ENCODE measurements around the gene COLGALT1.
"Not testable (repeated sequence)": the region's sequence is repeated elsewhere in the genome, so short reads cannot be mapped to it uniquely, and the experiment has no call there.

COLGALT1 gene

GRCh38 chr19:17560205-17560595 is 4.8 kb downstream of the COLGALT1 start:
- Histone ChIP-seq H3K9ac (ENCODE audit: low read length in 2 of 2) (no peak overlapping the region), H3K36me3 (ENCODE audit: control insufficient read depth in 2 of 2, insufficient read depth in 2 of 2, low read length in 2 of 2) (peaks cover 8 to 22% of the 10 kb centered on the region in 2 donors), H3K4me3 (ENCODE audit: low read length in 2 of 2) (no peak overlapping the region), H3K9me3 (ENCODE audit: control insufficient read depth in 2 of 2, low read length in 2 of 2) (no peaks in the 10 kb centered on the region), H3K27me3 (ENCODE audit: control insufficient read depth in 1 of 2, insufficient read depth in 2 of 2, low read length in 2 of 2) (no peaks in the 10 kb centered on the region), H3K4me1 (ENCODE audit: control insufficient read depth, insufficient read depth, low read length) (peaks cover 14% of the 10 kb centered on the region), H3K27ac (ENCODE audit: low read length) (no peak overlapping the region)

DNA sequence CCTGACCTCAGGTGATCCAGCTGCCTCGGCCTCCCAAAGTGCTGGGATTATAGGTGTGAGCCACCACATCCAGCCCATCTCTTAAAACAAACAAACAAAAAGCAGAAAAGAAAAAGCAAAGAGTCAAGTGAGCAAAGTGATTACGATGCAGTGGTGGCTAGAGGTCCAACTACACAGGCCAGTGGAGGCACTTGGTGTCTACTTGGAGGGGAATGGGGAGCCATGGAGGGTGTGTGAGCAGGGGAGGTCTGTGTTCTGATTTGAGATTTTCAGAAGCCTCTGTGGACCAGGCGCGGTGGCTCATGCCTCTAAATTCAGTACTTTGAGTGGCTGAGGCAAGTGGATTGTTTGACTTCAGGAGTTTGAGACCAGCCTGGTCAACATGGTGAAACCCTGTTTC is 6.6 kb downstream of the COLGALT1 start:
- Histone ChIP-seq H3K4me3 (ENCODE audit: low read length in 2 of 2) (no peak overlapping the region), H3K9me3 (ENCODE audit: control insufficient read depth in 2 of 2, low read length in 2 of 2) (no peaks in the 10 kb centered on the region), H3K27ac (ENCODE audit: low read length) (no peak overlapping the region), H3K27me3 (ENCODE audit: control insufficient read depth in 1 of 2, insufficient read depth in 2 of 2, low read length in 2 of 2) (no peaks in the 10 kb centered on the region), H3K4me1 (ENCODE audit: control insufficient read depth, insufficient read depth, low read length) (peaks cover under 1% of the 10 kb centered on the region), H3K36me3 (ENCODE audit: control insufficient read depth in 2 of 2, insufficient read depth in 2 of 2, low read length in 2 of 2) (peaks cover 9 to 25% of the 10 kb centered on the region in 2 donors), H3K9ac (ENCODE audit: low read length in 2 of 2) (no peak overlapping the region)

- Histone ChIP-seq H3K4me3 (ENCODE audit: low read length in 2 of 2) (no peak overlapping the region), H3K27ac (ENCODE audit: low read length) (no peak overlapping the region), H3K36me3 (ENCODE audit: control insufficient read depth in 2 of 2, insufficient read depth in 2 of 2, low read length in 2 of 2) (peaks cover 13 to 29% of the 10 kb centered on the region in 2 donors), H3K9me3 (ENCODE audit: control insufficient read depth in 2 of 2, low read length in 2 of 2) (no peaks in the 10 kb centered on the region), H3K4me1 (ENCODE audit: control insufficient read depth, insufficient read depth, low read length) (no peaks in the 10 kb centered on the region), H3K27me3 (ENCODE audit: control insufficient read depth in 1 of 2, insufficient read depth in 2 of 2, low read length in 2 of 2) (no peaks in the 10 kb centered on the region), H3K9ac (ENCODE audit: low read length in 2 of 2) (no peak overlapping the region)
These were observed 7.1 kb downstream of the COLGALT1 start for GRCh38 chr19:17562561-17562960.

DNA sequence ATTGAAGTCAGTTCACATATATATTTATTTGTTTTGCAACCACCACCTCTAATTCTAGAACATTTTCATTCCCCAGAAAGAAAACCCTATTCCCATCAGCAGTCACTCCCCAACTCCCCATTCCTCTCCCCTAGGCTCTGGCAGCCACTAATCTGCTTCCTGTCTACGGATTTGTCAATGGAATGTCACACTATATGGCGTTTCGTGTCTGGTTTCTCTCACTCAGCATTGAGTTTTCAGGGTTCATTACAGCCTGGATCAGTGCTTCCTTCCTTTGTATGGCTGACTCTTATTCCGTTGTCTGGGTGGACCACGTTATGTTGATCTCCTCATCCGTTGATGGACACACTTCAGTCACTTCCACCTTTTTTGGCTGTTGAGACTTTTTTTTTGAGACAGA is 9.3 kb downstream of the COLGALT1 start:
- H3K4me3 ChIP-seq (ENCODE audit: low read length in 2 of 2) = no peak overlapping the region
- no peaks in the 10 kb centered on the region for H3K27me3 ChIP-seq (ENCODE audit: control insufficient read depth in 1 of 2, insufficient read depth in 2 of 2, low read length in 2 of 2)
- H3K4me1 ChIP-seq (ENCODE audit: control insufficient read depth, insufficient read depth, low read length) = no peaks in the 10 kb centered on the region
- H3K9ac ChIP-seq (ENCODE audit: low read length in 2 of 2) = no peak overlapping the region
- no peak overlapping the region for H3K27ac ChIP-seq (ENCODE audit: low read length)
- H3K36me3 ChIP-seq (ENCODE audit: control insufficient read depth in 2 of 2, insufficient read depth in 2 of 2, low read length in 2 of 2) = peaks cover 25 to 33% of the 10 kb centered on the region in 2 donors
- H3K9me3 ChIP-seq (ENCODE audit: control insufficient read depth in 2 of 2, low read length in 2 of 2) = no peaks in the 10 kb centered on the region

GRCh38 chr19:17565611-17566010 is 10.2 kb downstream of the COLGALT1 start:
- H3K4me3 ChIP-seq (ENCODE audit: low read length in 2 of 2) = no peak overlapping the region
- H3K27me3 ChIP-seq (ENCODE audit: control insufficient read depth in 1 of 2, insufficient read depth in 2 of 2, low read length in 2 of 2) = no peaks in the 10 kb centered on the region
- no peaks in the 10 kb centered on the region for H3K9me3 ChIP-seq (ENCODE audit: control insufficient read depth in 2 of 2, low read length in 2 of 2)
- no peaks in the 10 kb centered on the region for H3K4me1 ChIP-seq (ENCODE audit: control insufficient read depth, insufficient read depth, low read length)
- no peak overlapping the region for H3K27ac ChIP-seq (ENCODE audit: low read length)
- no peak overlapping the region for H3K9ac ChIP-seq (ENCODE audit: low read length in 2 of 2)
- peaks cover 20 to 26% of the 10 kb centered on the region in 2 donors for H3K36me3 ChIP-seq (ENCODE audit: control insufficient read depth in 2 of 2, insufficient read depth in 2 of 2, low read length in 2 of 2)

DNA sequence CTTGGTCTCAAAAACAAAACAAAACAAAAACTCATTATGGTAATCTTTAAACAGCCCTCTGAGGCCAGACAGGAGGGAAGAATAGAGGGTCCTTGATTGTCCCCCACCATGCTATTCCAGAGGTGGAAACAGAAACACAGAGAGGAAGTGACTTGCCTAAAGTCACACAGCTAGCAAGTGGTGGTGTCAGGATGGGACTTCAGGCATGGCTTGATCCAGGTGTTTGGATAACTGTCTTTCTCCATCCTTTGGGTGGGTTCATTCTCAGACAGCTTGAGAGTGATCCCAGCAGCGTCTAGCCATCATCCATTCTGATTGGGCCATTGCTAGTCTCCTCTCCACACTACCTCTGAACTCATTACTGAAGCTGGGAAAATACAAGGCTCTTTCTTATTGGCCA is 12.5 kb downstream of the COLGALT1 start:
- Histone ChIP-seq H3K36me3 (ENCODE audit: control insufficient read depth in 2 of 2, insufficient read depth in 2 of 2, low read length in 2 of 2) (peaks cover 20 to 33% of the 10 kb centered on the region in 2 donors), H3K4me1 (ENCODE audit: control insufficient read depth, insufficient read depth, low read length) (no peaks in the 10 kb centered on the region), H3K9ac (ENCODE audit: low read length in 2 of 2) (no peak overlapping the region), H3K27me3 (ENCODE audit: control insufficient read depth in 1 of 2, insufficient read depth in 2 of 2, low read length in 2 of 2) (no peaks in the 10 kb centered on the region), H3K4me3 (ENCODE audit: low read length in 2 of 2) (no peak overlapping the region), H3K27ac (ENCODE audit: low read length) (no peak overlapping the region), H3K9me3 (ENCODE audit: control insufficient read depth in 2 of 2, low read length in 2 of 2) (no peaks in the 10 kb centered on the region)

- not testable (repeated sequence) for H3K27ac ChIP-seq (ENCODE audit: low read length); H3K4me1 ChIP-seq (ENCODE audit: control insufficient read depth, insufficient read depth, low read length); H3K4me3 ChIP-seq (ENCODE audit: low read length in 2 of 2); H3K9ac ChIP-seq (ENCODE audit: low read length in 2 of 2); H3K27me3 ChIP-seq (ENCODE audit: control insufficient read depth in 1 of 2, insufficient read depth in 2 of 2, low read length in 2 of 2); H3K9me3 ChIP-seq (ENCODE audit: control insufficient read depth in 2 of 2, low read length in 2 of 2)
- peaks cover 24 to 28% of the 10 kb centered on the region in 2 donors for H3K36me3 ChIP-seq (ENCODE audit: control insufficient read depth in 2 of 2, insufficient read depth in 2 of 2, low read length in 2 of 2)
These were observed 14.8 kb downstream of the COLGALT1 start for GRCh38 chr19:17570291-17570690.

- Histone ChIP-seq H3K9ac (ENCODE audit: low read length in 2 of 2) (no peak overlapping the region), H3K9me3 (ENCODE audit: control insufficient read depth in 2 of 2, low read length in 2 of 2) (no peaks in the 10 kb centered on the region), H3K27ac (ENCODE audit: low read length) (no peak overlapping the region), H3K27me3 (ENCODE audit: control insufficient read depth in 1 of 2, insufficient read depth in 2 of 2, low read length in 2 of 2) (no peaks in the 10 kb centered on the region), H3K4me1 (ENCODE audit: control insufficient read depth, insufficient read depth, low read length) (no peaks in the 10 kb centered on the region), H3K4me3 (ENCODE audit: low read length in 2 of 2) (no peak overlapping the region), H3K36me3 (ENCODE audit: control insufficient read depth in 2 of 2, insufficient read depth in 2 of 2, low read length in 2 of 2) (peaks cover 26 to 29% of the 10 kb centered on the region in 2 donors)
These were observed 15.3 kb downstream of the COLGALT1 start for GRCh38 chr19:17570791-17571190.

DNA sequence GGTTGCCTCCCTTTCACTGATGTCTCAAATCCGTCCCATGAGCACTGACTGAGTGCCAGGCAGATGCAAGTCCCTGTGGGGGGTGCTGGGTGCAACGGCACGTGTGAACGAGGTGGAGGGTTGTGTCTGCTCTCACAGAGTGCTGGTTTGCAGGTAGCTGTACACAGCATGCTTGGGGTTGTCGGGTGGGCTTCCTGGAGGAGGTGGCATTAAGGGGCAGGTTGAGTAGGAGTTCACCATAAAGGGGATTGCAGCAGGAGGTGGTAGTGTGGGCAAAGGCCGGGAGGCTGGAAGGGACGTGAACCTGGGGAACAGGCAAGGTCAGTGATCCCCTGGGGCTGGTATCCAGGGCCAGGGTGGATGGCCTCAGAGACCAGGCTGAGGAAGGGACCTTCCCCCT is 17.2 kb downstream of the COLGALT1 start:
- H3K27ac ChIP-seq (ENCODE audit: low read length) = no peak overlapping the region
- H3K27me3 ChIP-seq (ENCODE audit: control insufficient read depth in 1 of 2, insufficient read depth in 2 of 2, low read length in 2 of 2) = no peaks in the 10 kb centered on the region
- no peak overlapping the region for H3K9ac ChIP-seq (ENCODE audit: low read length in 2 of 2)
- H3K36me3 ChIP-seq (ENCODE audit: control insufficient read depth in 2 of 2, insufficient read depth in 2 of 2, low read length in 2 of 2) = peaks cover 28% of the 10 kb centered on the region in 2 donors
- H3K4me3 ChIP-seq (ENCODE audit: low read length in 2 of 2) = no peak overlapping the region
- no peaks in the 10 kb centered on the region for H3K4me1 ChIP-seq (ENCODE audit: control insufficient read depth, insufficient read depth, low read length)
- no peaks in the 10 kb centered on the region for H3K9me3 ChIP-seq (ENCODE audit: control insufficient read depth in 2 of 2, low read length in 2 of 2)

- no peak overlapping the region for H3K9ac ChIP-seq (ENCODE audit: low read length in 2 of 2)
- no peaks in the 10 kb centered on the region for H3K27me3 ChIP-seq (ENCODE audit: control insufficient read depth in 1 of 2, insufficient read depth in 2 of 2, low read length in 2 of 2)
- no peak overlapping the region for H3K27ac ChIP-seq (ENCODE audit: low read length)
- H3K36me3 ChIP-seq (ENCODE audit: control insufficient read depth in 2 of 2, insufficient read depth in 2 of 2, low read length in 2 of 2) = peaks cover 23 to 26% of the 10 kb centered on the region in 2 donors
- no peak overlapping the region for H3K4me3 ChIP-seq (ENCODE audit: low read length in 2 of 2)
- H3K9me3 ChIP-seq (ENCODE audit: control insufficient read depth in 2 of 2, low read length in 2 of 2) = no peaks in the 10 kb centered on the region
- H3K4me1 ChIP-seq (ENCODE audit: control insufficient read depth, insufficient read depth, low read length) = no peaks in the 10 kb centered on the region
These were observed 20.7 kb downstream of the COLGALT1 start for GRCh38 chr19:17575871-17576757.

DNA sequence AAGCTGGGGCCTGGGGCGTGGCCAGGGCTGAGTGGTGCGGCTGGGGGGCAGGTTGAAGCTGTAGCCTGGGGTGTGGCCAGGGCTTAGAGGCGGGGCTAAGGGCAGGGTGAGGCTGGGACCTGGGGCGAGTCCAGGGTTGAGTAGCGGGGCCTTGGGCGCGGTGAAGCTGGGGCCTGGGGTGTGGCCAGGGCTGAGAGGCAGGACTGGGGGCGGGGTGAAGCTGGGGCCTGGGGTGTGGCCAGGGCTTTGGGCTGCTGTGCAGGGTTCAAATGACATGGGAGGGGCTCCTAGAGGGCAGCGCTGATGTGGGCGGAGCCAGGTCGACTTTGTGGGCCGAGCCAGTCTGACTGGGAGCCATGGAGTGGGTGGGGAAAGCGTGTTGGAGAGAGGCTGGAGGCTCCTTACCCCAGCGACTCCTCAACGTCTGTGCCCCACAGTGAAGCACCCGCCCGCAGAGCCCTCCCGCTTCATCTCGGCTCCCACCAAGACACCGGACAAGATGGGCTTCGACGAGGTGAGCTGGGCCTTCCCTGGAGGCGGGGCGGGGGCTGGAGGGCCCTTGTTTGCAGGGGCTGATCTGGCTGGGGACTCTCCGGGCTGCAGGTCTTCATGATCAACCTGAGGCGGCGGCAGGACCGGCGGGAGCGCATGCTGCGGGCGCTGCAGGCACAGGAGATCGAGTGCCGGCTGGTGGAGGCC is 21.5 kb downstream of the COLGALT1 start:
- Histone ChIP-seq H3K27me3 (ENCODE audit: control insufficient read depth in 1 of 2, insufficient read depth in 2 of 2, low read length in 2 of 2) (no peaks in the 10 kb centered on the region), H3K9ac (ENCODE audit: low read length in 2 of 2) (no peak overlapping the region), H3K4me1 (ENCODE audit: control insufficient read depth, insufficient read depth, low read length) (no peaks in the 10 kb centered on the region), H3K36me3 (ENCODE audit: control insufficient read depth in 2 of 2, insufficient read depth in 2 of 2, low read length in 2 of 2) (peaks cover 26 to 30% of the 10 kb centered on the region in 2 donors), H3K27ac (ENCODE audit: low read length) (no peak overlapping the region), H3K4me3 (ENCODE audit: low read length in 2 of 2) (no peak overlapping the region), H3K9me3 (ENCODE audit: control insufficient read depth in 2 of 2, low read length in 2 of 2) (no peaks in the 10 kb centered on the region)

Measured in stomach smooth muscle (tissue), 2 donors.